Upper lobe of right lung (tissue), 1 donor: ENCODE measurements around the gene TLE4. TPM values are rescaled to one million over a fixed set of nuclear protein-coding genes. Genes with fewer than 3 reads are reported as not detected.

Experiments
- ATAC-seq: fragments of 200-7000 bp; cut with Tn5 transposase; one replicate; pipeline ENCODE4 v1.9.1; 2020; ENCODE audit warnings: mild to moderate bottlenecking, moderate library complexity
- DNase-seq: peaks from one replicate; pipeline ENCODE4 v3.0.0-alpha.2; 2020
- H3K27ac ChIP-seq: fragments of 200-600 bp; one replicate; pipeline ENCODE4 v1.8.0; 2022
- H3K27me3 ChIP-seq: fragments of 200-600 bp; one replicate; pipeline ENCODE4 v1.8.0; 2022; ENCODE audit warnings: mild to moderate bottlenecking
- H3K36me3 ChIP-seq: fragments of 200-600 bp; one replicate; pipeline ENCODE4 v1.8.0; 2022
- H3K4me1 ChIP-seq: fragments of 200-600 bp; one replicate; pipeline ENCODE4 v1.8.0; 2022
- H3K4me3 ChIP-seq: fragments of 200-600 bp; one replicate; pipeline ENCODE4 v1.8.0; 2022; ENCODE audit warnings: mild to moderate bottlenecking
- H3K9me3 ChIP-seq: fragments of 200-600 bp; one replicate; pipeline ENCODE4 v1.8.0; 2022
- intact Hi-C: fragments of 100-400 bp; cut with DNase I; formaldehyde crosslinking; loops from one replicate; pipeline ENCODE4 v1.11.0; 2022
- total RNA-seq: library from RNA; stranded (reverse); fragmentation: NEBNext Ultra II Directional; extraction: Animal tissue kit (Norgen Biotek cat#: 25700); gene quantifications from one replicate; pipeline ENCODE4 v1.2.1, GENCODE V29; 2021
- TF ChIP-seq, protein P1 (sequence below): fragments of 200-600 bp; IDR thresholded peaks from one replicate; pipeline ENCODE4 v1.8.0; 2022; ENCODE audit warnings: antibody characterized with exemption
- donor health status: DM: no; HTN: yes; CAD: no; lungs with severe emphysema.

The TLE4 gene
- total RNA-seq, 1 donor from 2014 or later: 37.1 TPM

DNA sequence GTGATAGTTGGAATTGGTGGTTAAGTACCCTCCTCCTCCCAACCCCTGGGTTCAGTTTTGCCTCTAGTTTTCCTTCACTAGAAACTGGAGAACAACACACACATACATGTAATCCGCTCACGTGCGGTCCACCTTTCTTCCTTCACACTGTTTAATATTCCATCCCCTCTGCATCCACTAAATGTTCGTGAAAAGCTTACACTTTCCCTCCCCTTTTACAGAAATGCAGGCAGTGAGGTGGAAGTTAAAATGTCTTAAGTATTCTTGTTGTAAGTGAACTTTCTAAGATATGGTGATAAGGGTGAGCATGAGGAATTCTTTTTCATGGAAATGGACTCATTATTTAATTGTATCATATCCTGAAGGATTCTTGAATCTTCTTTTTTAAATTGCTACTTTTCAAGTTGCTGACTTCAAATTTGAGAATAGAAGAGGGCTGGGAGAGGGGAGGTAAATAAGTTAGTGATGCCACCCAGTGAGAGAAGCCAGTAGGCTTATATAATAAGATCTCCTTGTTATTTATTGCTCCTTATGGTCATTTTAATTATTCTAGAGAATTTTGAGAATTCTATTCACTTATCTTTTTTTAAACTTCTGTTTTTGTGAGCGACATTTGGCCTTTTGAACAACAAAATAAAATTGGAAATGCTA is 90.2 kb downstream of the TLE4 start:
- no peak for DNase-seq
- H3K9me3 ChIP-seq: no peaks in the 10 kb centered on the region
- intact Hi-C loops: no loop called here
- no peak for ATAC-seq
- no peaks in the 10 kb centered on the region for H3K36me3 ChIP-seq
- no peak overlapping the region for H3K27ac ChIP-seq
- peaks cover 5% of the 10 kb centered on the region for H3K4me1 ChIP-seq
- TF ChIP-seq, protein P1, sequence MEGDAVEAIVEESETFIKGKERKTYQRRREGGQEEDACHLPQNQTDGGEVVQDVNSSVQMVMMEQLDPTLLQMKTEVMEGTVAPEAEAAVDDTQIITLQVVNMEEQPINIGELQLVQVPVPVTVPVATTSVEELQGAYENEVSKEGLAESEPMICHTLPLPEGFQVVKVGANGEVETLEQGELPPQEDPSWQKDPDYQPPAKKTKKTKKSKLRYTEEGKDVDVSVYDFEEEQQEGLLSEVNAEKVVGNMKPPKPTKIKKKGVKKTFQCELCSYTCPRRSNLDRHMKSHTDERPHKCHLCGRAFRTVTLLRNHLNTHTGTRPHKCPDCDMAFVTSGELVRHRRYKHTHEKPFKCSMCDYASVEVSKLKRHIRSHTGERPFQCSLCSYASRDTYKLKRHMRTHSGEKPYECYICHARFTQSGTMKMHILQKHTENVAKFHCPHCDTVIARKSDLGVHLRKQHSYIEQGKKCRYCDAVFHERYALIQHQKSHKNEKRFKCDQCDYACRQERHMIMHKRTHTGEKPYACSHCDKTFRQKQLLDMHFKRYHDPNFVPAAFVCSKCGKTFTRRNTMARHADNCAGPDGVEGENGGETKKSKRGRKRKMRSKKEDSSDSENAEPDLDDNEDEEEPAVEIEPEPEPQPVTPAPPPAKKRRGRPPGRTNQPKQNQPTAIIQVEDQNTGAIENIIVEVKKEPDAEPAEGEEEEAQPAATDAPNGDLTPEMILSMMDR: no peak
- H3K4me3 ChIP-seq: no peak overlapping the region
- H3K27me3 ChIP-seq: no peaks in the 10 kb centered on the region

DNA sequence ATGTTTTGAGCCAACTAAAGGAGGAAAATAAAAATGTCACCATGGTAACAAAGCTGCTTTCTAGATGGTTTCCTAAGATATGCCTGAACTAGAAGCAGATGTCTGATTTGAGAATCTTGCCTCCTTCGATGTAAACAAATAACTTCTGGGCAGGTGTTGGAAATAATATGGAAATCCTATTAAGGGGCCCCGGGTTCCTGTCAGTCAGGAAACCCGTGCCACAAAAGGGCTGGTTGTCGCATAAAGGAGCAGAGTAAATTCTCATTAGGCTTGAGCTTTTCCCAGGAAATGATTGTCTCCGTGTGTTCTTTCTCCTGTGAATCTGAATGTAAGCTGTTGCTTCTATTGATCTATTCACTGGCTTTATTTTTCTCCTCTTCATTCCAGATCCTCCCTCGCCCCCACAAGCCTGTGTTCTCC is 90.8 kb downstream of the TLE4 start:
- Histone ChIP-seq H3K4me3 (no peak overlapping the region), H3K4me1 (peaks cover 5% of the 10 kb centered on the region), H3K27ac (no peak overlapping the region), H3K27me3 (no peaks in the 10 kb centered on the region), H3K9me3 (no peaks in the 10 kb centered on the region), H3K36me3 (no peaks in the 10 kb centered on the region)
- ATAC-seq (no peak), DNase-seq (no peak)
- TF ChIP-seq, protein P1: no peak
- intact Hi-C loops: no loop called here

DNA sequence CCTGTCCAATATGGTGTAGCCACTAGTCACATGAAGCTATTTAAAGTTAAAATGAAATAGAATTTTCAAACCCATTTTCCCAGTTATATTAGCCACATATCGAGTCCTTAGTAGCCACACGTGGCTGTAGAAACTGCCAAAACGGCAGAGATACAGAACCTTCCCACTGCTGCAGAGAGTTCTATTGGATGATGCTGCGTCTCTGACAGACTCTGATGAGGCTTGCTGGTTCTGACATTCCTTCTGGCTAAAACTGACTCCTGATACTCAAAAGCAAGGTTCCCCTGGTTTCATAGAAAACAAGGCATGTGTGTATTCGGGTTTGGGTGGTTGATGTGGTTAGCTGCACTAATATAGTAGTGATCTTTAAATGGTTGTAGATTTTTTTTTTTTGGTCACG is 91.5 kb downstream of the TLE4 start:
- H3K4me3 ChIP-seq: no peak overlapping the region
- no peak overlapping the region for H3K27ac ChIP-seq

DNA sequence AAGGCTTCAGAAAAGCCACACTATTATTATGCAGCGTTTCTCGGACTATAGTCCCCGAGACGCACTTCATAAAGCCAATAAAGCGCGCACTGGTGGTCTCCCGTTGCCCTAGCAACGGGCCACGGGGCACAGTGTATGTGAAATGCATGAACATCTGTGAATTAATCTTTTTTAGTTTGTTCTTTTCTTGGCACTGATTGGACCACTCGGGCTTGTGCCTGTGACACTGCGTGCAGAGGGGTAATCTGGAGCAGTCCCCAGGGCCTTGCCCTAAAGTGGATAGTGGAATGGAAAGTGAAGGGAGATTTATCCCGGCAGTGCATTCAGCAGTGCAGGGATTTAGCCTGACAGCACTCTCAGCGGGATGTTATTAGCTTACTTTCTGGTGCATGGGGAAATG is 92.1 kb downstream of the TLE4 start:
- ATAC-seq (no peak), DNase-seq (no peak)
- H3K27ac ChIP-seq: no peak overlapping the region
- TF ChIP-seq, protein P1: no peak
- H3K9me3 ChIP-seq: no peaks in the 10 kb centered on the region
- H3K27me3 ChIP-seq: no peaks in the 10 kb centered on the region
- no peak overlapping the region for H3K4me3 ChIP-seq
- no peaks in the 10 kb centered on the region for H3K36me3 ChIP-seq
- intact Hi-C loops: no loop called here
- H3K4me1 ChIP-seq: peaks cover 11% of the 10 kb centered on the region

More for the DNA sequence above, 91.5 kb downstream of the TLE4 start:
- no peak for DNase-seq
- Histone ChIP-seq H3K9me3 (no peaks in the 10 kb centered on the region), H3K4me1 (peaks cover 7% of the 10 kb centered on the region), H3K27me3 (no peaks in the 10 kb centered on the region), H3K36me3 (no peaks in the 10 kb centered on the region)
- no peak for ATAC-seq
- intact Hi-C loops: no loop called here
- TF ChIP-seq, protein P1: no peak

DNA sequence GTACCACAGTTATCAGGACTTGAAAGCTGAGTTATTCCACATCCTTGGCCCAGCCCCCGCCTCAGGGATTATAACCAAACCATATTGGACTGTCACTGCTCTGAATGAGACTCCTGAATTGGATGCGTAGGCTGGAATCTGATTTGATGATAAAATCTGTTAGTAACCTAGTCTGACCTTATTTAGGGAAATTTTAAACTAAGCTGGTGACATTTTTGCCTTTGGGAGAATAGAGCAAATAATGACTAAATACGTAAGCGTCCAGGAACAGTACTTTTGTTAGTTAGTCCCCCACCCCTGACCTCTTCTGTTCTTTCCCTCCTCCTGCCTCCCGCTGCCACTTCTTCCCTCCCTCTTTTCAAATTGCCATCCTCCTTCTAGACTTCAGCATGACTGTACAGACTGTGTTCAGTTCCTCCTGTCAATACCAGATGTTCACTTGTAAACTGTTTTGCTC is 92.6 kb downstream of the TLE4 start:
- Histone ChIP-seq H3K27me3 (no peaks in the 10 kb centered on the region), H3K36me3 (no peaks in the 10 kb centered on the region), H3K27ac (no peak overlapping the region), H3K4me3 (no peak overlapping the region), H3K9me3 (no peaks in the 10 kb centered on the region), H3K4me1 (peaks cover 11% of the 10 kb centered on the region)
- no peak for ATAC-seq
- intact Hi-C loops: no loop called here
- TF ChIP-seq, protein P1: no peak
- DNase-seq: no peak

DNA sequence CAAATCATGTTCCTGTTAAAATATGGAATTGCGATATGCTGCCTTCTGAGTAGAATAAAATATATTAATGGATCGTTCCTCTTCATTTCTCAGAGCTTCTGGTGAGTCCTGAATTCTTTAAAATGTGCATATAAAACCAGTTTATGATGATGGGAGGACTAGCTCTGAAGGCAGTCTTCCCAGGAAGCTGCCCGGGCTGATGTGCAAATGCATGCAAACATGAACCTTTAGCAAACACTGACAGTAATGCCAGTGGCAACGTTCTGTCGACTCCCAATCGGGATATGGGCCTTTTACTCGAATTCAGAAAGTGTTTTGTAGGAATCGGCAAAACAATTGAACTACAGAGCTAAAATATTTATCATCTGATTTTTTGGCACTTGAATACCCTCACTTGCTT is 93.6 kb downstream of the TLE4 start:
- intact Hi-C loops: no loop called here
- TF ChIP-seq, protein P1: no peak
- H3K27ac ChIP-seq: no peak overlapping the region
- ATAC-seq: no peak
- no peaks in the 10 kb centered on the region for H3K9me3 ChIP-seq
- no peaks in the 10 kb centered on the region for H3K27me3 ChIP-seq
- no peak for DNase-seq
- H3K4me1 ChIP-seq: peaks cover 11% of the 10 kb centered on the region
- no peak overlapping the region for H3K4me3 ChIP-seq
- H3K36me3 ChIP-seq: no peaks in the 10 kb centered on the region
